ENCODE results near the gene SPEF1.

SPEF1 gene

GRCh38 chr20:3728354-3728753 lies 52.9 kb downstream of the SPEF1 start:
- no peak for DNase-seq
